Upper lobe of right lung (tissue), 1 donor: ENCODE measurements around the gene CBFA2T3. TPM values are rescaled to one million over a fixed set of nuclear protein-coding genes. Genes with fewer than 3 reads are reported as not detected.

Source experiments
- ATAC-seq: fragments of 200-7000 bp; cut with Tn5 transposase; one replicate; pipeline ENCODE4 v1.9.1; 2020; ENCODE audit warnings: mild to moderate bottlenecking, moderate library complexity
- DNase-seq: peaks from one replicate; pipeline ENCODE4 v3.0.0-alpha.2; 2020
- H3K27ac ChIP-seq: fragments of 200-600 bp; one replicate; pipeline ENCODE4 v1.8.0; 2022
- H3K27me3 ChIP-seq: fragments of 200-600 bp; one replicate; pipeline ENCODE4 v1.8.0; 2022; ENCODE audit warnings: mild to moderate bottlenecking
- H3K36me3 ChIP-seq: fragments of 200-600 bp; one replicate; pipeline ENCODE4 v1.8.0; 2022
- H3K4me1 ChIP-seq: fragments of 200-600 bp; one replicate; pipeline ENCODE4 v1.8.0; 2022
- H3K4me3 ChIP-seq: fragments of 200-600 bp; one replicate; pipeline ENCODE4 v1.8.0; 2022; ENCODE audit warnings: mild to moderate bottlenecking
- H3K9me3 ChIP-seq: fragments of 200-600 bp; one replicate; pipeline ENCODE4 v1.8.0; 2022
- CTCF ChIP-seq: fragments of 200-600 bp; IDR thresholded peaks from one replicate; pipeline ENCODE4 v1.8.0; 2022; ENCODE audit warnings: antibody characterized with exemption
- intact Hi-C: fragments of 100-400 bp; cut with DNase I; formaldehyde crosslinking; loops from one replicate; pipeline ENCODE4 v1.11.0; 2022
- total RNA-seq: library from RNA; stranded (reverse); fragmentation: NEBNext Ultra II Directional; extraction: Animal tissue kit (Norgen Biotek cat#: 25700); gene quantifications from one replicate; pipeline ENCODE4 v1.2.1, GENCODE V29; 2021
- donor health status: DM: no; HTN: yes; CAD: no; lungs with severe emphysema.

The CBFA2T3 gene
- total RNA-seq, 1 donor from 2014 or later = 19.0 TPM

GRCh38 chr16:88917915-88918627 is 58.9 kb downstream of the CBFA2T3 start:
- Histone ChIP-seq H3K4me3 (no peak overlapping the region), H3K27me3 (no peaks in the 10 kb centered on the region), H3K9me3 (no peaks in the 10 kb centered on the region), H3K27ac (no peak overlapping the region), H3K36me3 (no peaks in the 10 kb centered on the region), H3K4me1 (peaks cover 37% of the 10 kb centered on the region)
- ATAC-seq (no peak), DNase-seq (no peak)
- intact Hi-C loops = no loop called here
- TF ChIP-seq CTCF = no peak

- Histone ChIP-seq H3K4me3 (no peak overlapping the region), H3K27ac (no peak overlapping the region), H3K36me3 (no peaks in the 10 kb centered on the region), H3K27me3 (no peaks in the 10 kb centered on the region), H3K4me1 (peaks cover 29% of the 10 kb centered on the region), H3K9me3 (no peaks in the 10 kb centered on the region)
- DNase-seq (no peak), ATAC-seq (no peak)
- TF ChIP-seq CTCF = no peak
- intact Hi-C loops = no loop called here
Measured at GRCh38 chr16:88917146-88917914, 59.7 kb downstream of the CBFA2T3 start.

GRCh38 chr16:88915639-88916327 is 61.2 kb downstream of the CBFA2T3 start:
- no peak for TF ChIP-seq CTCF
- DNase-seq (no peak), ATAC-seq (no peak)
- H3K36me3 ChIP-seq = no peaks in the 10 kb centered on the region
- no peak overlapping the region for H3K27ac ChIP-seq
- H3K4me3 ChIP-seq = no peak overlapping the region
- no peaks in the 10 kb centered on the region for H3K9me3 ChIP-seq
- H3K4me1 ChIP-seq = peaks cover 19% of the 10 kb centered on the region
- H3K27me3 ChIP-seq = no peaks in the 10 kb centered on the region
- intact Hi-C loops = no loop called here

- TF ChIP-seq CTCF = no peak
- peak overlapping the region; percentile 56 for H3K27ac ChIP-seq
Measured at GRCh38 chr16:88914750-88915368, 62.1 kb downstream of the CBFA2T3 start.

GRCh38 chr16:88913870-88914269 is 63.1 kb downstream of the CBFA2T3 start:
- H3K36me3 ChIP-seq = no peaks in the 10 kb centered on the region
- H3K4me3 ChIP-seq = no peak overlapping the region
- no peak for DNase-seq
- H3K4me1 ChIP-seq = peaks cover 11% of the 10 kb centered on the region
- TF ChIP-seq CTCF = no peak
- no peaks in the 10 kb centered on the region for H3K27me3 ChIP-seq
- H3K9me3 ChIP-seq = no peaks in the 10 kb centered on the region
- no peak overlapping the region for H3K27ac ChIP-seq
- ATAC-seq = no peak
- intact Hi-C loops = no loop called here

More at GRCh38 chr16:88914750-88915368, 62.1 kb downstream of the CBFA2T3 start:
- no peak overlapping the region for H3K4me3 ChIP-seq
- ATAC-seq (peak; percentile 24), DNase-seq (no peak)
- intact Hi-C loops = no loop called here
- H3K4me1 ChIP-seq = peaks cover 18% of the 10 kb centered on the region
- no peaks in the 10 kb centered on the region for H3K9me3 ChIP-seq
- H3K36me3 ChIP-seq = no peaks in the 10 kb centered on the region
- no peaks in the 10 kb centered on the region for H3K27me3 ChIP-seq
